Activated CD4-positive, alpha-beta T cell treated with anti-CD3 and anti-CD28 coated beads, Interleukin-2, amount 10 ng/mL, durations not matched to agents 7 days and 5 days (primary cell): ENCODE results near the gene SCN1B. TPM values are rescaled to one million over a fixed set of nuclear protein-coding genes. Genes with fewer than 3 reads are reported as not detected.
"Not testable (repeated sequence)": the region's sequence is repeated elsewhere in the genome, so short reads cannot be mapped to it uniquely, and the experiment has no call there.

Source experiments
- CTCF ChIA-PET: fragments of 350-600 bp; sonication (Branson Sonifier 250); formaldehyde crosslinking; loops from one replicate; lab custom pipeline; 2021; ENCODE audit warnings: antibody characterized with exemption; lab: Charles Lee
- POLR2A ChIA-PET: fragments of 350-600 bp; sonication (Branson Sonifier 250); formaldehyde crosslinking; loops from one replicate; lab custom pipeline; 2021; ENCODE audit warnings: antibody characterized with exemption; lab: Charles Lee
- DNase-seq: peaks from one replicate; pipeline ENCODE4 v3.0.0-alpha.2; 2020
- H3K27ac Mint-ChIP-seq: one replicate; pipeline ENCODE4 v1.8.0; 2021; ENCODE audit warnings: mild to moderate bottlenecking, moderate library complexity, mixed read lengths
- H3K27me3 Mint-ChIP-seq: one replicate; pipeline ENCODE4 v1.8.0; 2021; ENCODE audit warnings: mixed read lengths
- H3K36me3 Mint-ChIP-seq: one replicate; pipeline ENCODE4 v1.8.0; 2021; ENCODE audit warnings: low read depth, mixed read lengths
- H3K4me1 Mint-ChIP-seq: one replicate; pipeline ENCODE4 v1.8.0; 2021; ENCODE audit warnings: mixed read lengths
- H3K4me3 Mint-ChIP-seq: one replicate; pipeline ENCODE4 v1.8.0; 2021; ENCODE audit warnings: mild to moderate bottlenecking, moderate library complexity, mixed read lengths
- H3K9me3 Mint-ChIP-seq: one replicate; pipeline ENCODE4 v1.8.0; 2021; ENCODE audit warnings: mixed read lengths
- total RNA-seq, 2 experiments: library from RNA; stranded (reverse); gene quantifications; one replicate each; pipeline ENCODE4 v1.2.3, GENCODE V29; 2021

SCN1B gene
- total RNA-seq, 2 experiments from 2014 or later, result 0.50 to 0.97 TPM

DNA sequence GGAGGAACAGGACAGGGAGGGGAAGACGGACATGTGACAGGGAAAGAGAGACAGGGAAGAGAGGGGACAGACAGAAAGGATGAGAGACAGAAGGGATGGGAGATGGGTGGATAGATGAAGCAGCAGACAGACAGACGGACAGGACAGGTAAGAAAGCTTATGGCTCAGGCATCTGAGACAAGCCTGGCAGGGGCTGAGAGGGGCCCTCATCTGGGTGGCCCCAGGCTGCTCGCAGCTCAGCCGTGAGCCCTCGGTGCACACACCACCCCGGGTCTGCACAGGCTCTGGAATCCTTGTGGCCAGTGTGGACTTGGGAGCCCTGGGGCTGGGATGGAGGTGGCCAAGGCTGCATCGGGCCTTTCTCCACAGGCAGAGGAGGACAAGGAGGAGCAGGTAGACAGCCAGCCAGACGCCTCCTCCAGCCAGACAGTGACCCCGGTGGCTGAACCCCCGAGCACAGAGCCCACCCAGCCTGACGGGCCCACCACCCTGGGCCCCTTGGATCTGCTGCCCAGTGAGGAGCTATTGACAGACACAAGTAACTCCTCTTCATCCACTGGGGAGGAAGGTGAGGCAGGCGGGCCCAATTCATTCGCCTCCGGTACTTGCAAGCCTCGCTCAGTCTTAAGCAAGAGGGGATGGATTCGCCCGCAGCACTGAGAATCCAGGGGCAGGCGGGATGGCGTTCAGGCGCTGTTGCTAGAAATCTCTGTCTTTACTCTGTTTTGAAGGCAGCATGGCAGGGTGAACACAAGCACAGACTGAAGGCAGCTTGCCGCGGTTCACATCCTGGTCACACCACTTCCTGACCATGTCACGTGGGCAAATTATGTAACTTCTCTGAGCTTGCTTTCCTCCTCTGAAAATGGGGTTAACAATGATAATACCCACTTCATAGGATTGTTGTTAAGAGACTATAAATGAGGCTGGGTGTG, 16.2 kb upstream of the SCN1B start:
- peaks cover 72% of the 10 kb centered on the region for H3K4me1 Mint-ChIP-seq
- no peaks in the 10 kb centered on the region for H3K9me3 Mint-ChIP-seq
- ChIA-PET CTCF (interaction anchor here (0.6 to 3.4 kb wide), 5 partner anchors 11 to 46 kb away, joined by 3 to 18 read pairs (median 4); partner anchors contain the start of gene GRAMD1A), POLR2A (no interaction called here)
- peaks cover 69% of the 10 kb centered on the region for H3K36me3 Mint-ChIP-seq
- peak; percentile 85 for DNase-seq
- peak overlapping the region; percentile 50 for H3K4me3 Mint-ChIP-seq
- H3K27me3 Mint-ChIP-seq, result no peaks in the 10 kb centered on the region
- peak overlapping the region; percentile 86 for H3K27ac Mint-ChIP-seq

GRCh38 chr19:35014774-35015173, 15.5 kb upstream of the SCN1B start:
- H3K27me3 Mint-ChIP-seq, result not testable (repeated sequence)
- CTCF ChIA-PET, result interaction anchor here (0.9 to 3.4 kb wide), 3 partner anchors 11 to 42 kb away, joined by 3 to 18 read pairs (median 4); partner anchors contain the start of gene GRAMD1A
- peaks cover 70% of the 10 kb centered on the region for H3K36me3 Mint-ChIP-seq

GRCh38 chr19:35015270-35015953, 14.9 kb upstream of the SCN1B start:
- Mint-ChIP-seq H3K4me3 (no peak overlapping the region), H3K9me3 (no peaks in the 10 kb centered on the region), H3K36me3 (peaks cover 72% of the 10 kb centered on the region), H3K27ac (peak overlapping the region; percentile 13), H3K4me1 (peaks cover 63% of the 10 kb centered on the region), H3K27me3 (no peaks in the 10 kb centered on the region)
- ChIA-PET POLR2A (no interaction called here), CTCF (no interaction called here)
- no peak for DNase-seq

More at GRCh38 chr19:35014774-35015173, 15.5 kb upstream of the SCN1B start:
- DNase-seq, POLR2A ChIA-PET, H3K9me3 Mint-ChIP-seq: not testable (repeated sequence)
- H3K4me3 Mint-ChIP-seq, result peak overlapping the region; percentile 45
- H3K27ac Mint-ChIP-seq, result peak overlapping the region; percentile 86
- peaks cover 66% of the 10 kb centered on the region for H3K4me1 Mint-ChIP-seq

- Mint-ChIP-seq H3K27me3 (no peaks in the 10 kb centered on the region), H3K36me3 (peaks cover 73% of the 10 kb centered on the region), H3K4me3 (no peak overlapping the region), H3K4me1 (peaks cover 57% of the 10 kb centered on the region), H3K9me3 (no peaks in the 10 kb centered on the region), H3K27ac (no peak overlapping the region)
- DNase-seq, result no peak
- ChIA-PET CTCF (interaction anchor here (0.6 to 1.4 kb wide), 2 partner anchors 28 to 101 kb away, joined by 3 to 6 read pairs; no protein-coding TSS in a partner anchor), POLR2A (no interaction called here)
These were observed 14.3 kb upstream of the SCN1B start for GRCh38 chr19:35015954-35016351.

DNA sequence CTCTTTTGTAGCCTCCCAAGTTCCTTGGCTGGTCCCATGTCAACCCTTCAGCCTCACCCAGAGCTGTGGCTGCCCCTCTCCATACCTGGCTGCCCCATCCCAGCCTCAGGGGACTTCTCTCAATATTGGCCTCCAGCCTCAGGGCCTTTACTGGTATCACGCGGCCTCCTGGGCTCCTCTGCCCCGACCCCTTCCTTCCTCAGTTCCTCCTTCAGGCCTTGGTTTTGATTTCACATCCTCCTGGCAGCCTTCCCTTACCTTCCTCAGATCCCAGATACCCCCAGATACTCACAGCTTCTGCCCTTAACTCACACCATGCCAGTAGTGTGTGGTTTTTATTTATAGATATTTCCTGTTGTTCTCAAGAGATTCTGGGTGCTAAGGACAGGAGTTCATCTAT, 12.8 kb upstream of the SCN1B start:
- H3K4me3 Mint-ChIP-seq, result no peak overlapping the region
- H3K27ac Mint-ChIP-seq, result peak overlapping the region; percentile 81
- peaks cover 42% of the 10 kb centered on the region for H3K4me1 Mint-ChIP-seq
- H3K36me3 Mint-ChIP-seq, result peaks cover 71% of the 10 kb centered on the region
- ChIA-PET POLR2A (no interaction called here), CTCF (interaction anchor here (1.1 to 1.4 kb wide), 2 partner anchors 10 to 27 kb away, joined by 3 to 5 read pairs; no protein-coding TSS in a partner anchor)
- no peak for DNase-seq
- H3K9me3 Mint-ChIP-seq, result no peaks in the 10 kb centered on the region
- no peaks in the 10 kb centered on the region for H3K27me3 Mint-ChIP-seq

DNA sequence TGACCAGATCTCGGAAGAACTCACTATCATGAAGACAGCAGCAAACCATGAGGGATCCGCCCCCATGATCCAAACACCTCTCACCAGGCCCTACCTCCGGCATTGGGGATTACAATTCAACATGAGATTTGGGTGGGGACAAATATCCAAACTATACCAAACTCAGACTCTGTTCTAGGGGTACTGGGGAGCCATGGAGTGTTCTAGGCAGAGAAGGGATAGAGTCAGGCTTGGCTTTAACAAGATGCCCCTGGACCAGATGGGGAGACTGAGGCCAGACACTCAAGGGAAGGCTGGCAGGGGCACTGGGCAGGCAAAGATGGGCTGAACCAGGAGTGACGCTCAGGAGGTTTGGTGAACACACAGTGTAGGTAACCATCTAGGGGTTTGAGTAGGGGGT, 11.9 kb upstream of the SCN1B start:
- H3K27ac Mint-ChIP-seq, result no peak overlapping the region
- POLR2A ChIA-PET, result no interaction called here
- H3K27me3 Mint-ChIP-seq, result no peaks in the 10 kb centered on the region
- no peak for DNase-seq
- H3K4me3 Mint-ChIP-seq, result no peak overlapping the region
- CTCF ChIA-PET, result interaction anchor here (1.1 kb wide), 1 partner anchor 9 kb away, joined by 5 read pairs; no protein-coding TSS in a partner anchor
- peaks cover 33% of the 10 kb centered on the region for H3K4me1 Mint-ChIP-seq
- peaks cover 68% of the 10 kb centered on the region for H3K36me3 Mint-ChIP-seq
- no peaks in the 10 kb centered on the region for H3K9me3 Mint-ChIP-seq

- Mint-ChIP-seq H3K27me3 (no peaks in the 10 kb centered on the region), H3K27ac (no peak overlapping the region), H3K36me3 (peaks cover 64% of the 10 kb centered on the region), H3K4me3 (no peak overlapping the region), H3K4me1 (peaks cover 25% of the 10 kb centered on the region), H3K9me3 (no peaks in the 10 kb centered on the region)
- ChIA-PET CTCF (no interaction called here), POLR2A (no interaction called here)
- no peak for DNase-seq
These were observed 11.1 kb upstream of the SCN1B start for GRCh38 chr19:35019144-35019543.

DNA sequence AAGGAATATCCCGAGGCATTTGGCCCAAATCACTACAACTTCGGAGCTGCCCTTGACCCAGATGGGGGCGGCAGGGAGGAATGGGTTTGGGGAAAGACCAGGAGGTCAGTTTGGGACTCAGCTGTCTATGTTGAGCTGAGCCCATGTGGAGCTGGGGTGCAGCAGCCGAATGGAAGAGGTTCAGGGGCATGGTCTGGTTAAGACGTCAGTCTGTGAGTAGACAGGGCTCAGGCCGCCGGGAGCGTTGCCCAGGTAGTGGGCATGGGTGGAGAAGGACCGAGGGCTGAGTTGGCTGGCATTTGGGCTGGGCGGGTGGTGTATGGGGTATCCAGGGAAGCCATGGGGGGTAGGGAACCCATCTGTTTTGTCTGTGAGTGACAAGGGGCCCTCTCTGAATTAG, 9.3 kb upstream of the SCN1B start:
- CTCF ChIA-PET, result interaction anchor here (2.0 kb wide), 1 partner anchor 8 kb away, joined by 7 read pairs; no protein-coding TSS in a partner anchor
- peaks cover 56% of the 10 kb centered on the region for H3K36me3 Mint-ChIP-seq
- POLR2A ChIA-PET, result no interaction called here

DNA sequence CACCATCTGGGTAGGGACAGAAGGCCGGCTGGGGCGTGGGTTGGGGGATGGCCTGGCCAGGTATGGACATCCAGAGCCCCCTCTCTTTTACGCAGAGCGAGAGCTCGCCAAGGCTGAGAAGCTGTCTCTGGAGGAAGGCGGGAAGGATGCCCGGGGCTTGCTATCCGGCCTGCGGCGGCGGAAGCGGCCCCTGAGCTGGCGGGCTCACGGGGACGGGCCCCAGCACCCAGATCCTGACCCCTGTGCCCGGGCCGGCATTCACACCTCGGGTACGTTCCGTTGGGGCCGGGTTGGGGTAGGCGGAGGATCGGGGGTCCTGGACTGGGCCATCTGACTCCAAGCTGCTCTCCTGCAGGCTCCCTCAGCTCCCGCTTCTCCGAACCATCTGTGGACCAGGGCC, 8.7 kb upstream of the SCN1B start:
- Mint-ChIP-seq H3K4me3 (no peak overlapping the region), H3K27ac (no peak overlapping the region), H3K9me3 (no peaks in the 10 kb centered on the region), H3K36me3 (peaks cover 54% of the 10 kb centered on the region), H3K4me1 (peaks cover 8% of the 10 kb centered on the region), H3K27me3 (no peaks in the 10 kb centered on the region)
- ChIA-PET POLR2A (no interaction called here), CTCF (interaction anchor here (2.0 kb wide), 1 partner anchor 9 kb away, joined by 7 read pairs; no protein-coding TSS in a partner anchor)
- no peak for DNase-seq

More for the DNA sequence above, 9.3 kb upstream of the SCN1B start:
- peaks cover 9% of the 10 kb centered on the region for H3K4me1 Mint-ChIP-seq
- H3K4me3 Mint-ChIP-seq, result no peak overlapping the region
- peak overlapping the region; percentile 54 for H3K27ac Mint-ChIP-seq
- H3K9me3 Mint-ChIP-seq, result no peaks in the 10 kb centered on the region
- H3K27me3 Mint-ChIP-seq, result no peaks in the 10 kb centered on the region
- DNase-seq, result no peak

DNA sequence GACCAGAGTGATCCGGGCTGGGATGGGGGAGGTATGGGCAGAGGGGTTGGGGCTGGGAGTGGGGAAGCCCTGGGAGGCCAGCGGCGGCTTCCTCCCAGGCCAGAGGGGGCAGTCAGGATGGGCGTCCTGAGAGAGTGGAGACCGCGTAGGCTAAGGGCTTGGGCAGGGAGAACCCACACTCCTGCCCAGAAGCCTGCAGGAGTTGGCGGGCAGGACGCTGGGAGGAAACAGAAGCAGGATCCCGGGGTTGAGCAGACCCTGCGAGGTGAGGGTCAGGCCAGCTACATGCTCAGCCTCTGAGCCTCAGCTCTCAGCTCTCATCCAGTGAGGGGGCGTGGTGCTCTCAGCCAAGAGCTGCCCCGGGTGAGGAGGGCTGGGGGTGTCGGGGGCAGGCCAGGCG, 7.8 kb upstream of the SCN1B start:
- peaks cover 5% of the 10 kb centered on the region for H3K4me1 Mint-ChIP-seq
- ChIA-PET CTCF (interaction anchor here (2.0 kb wide), 1 partner anchor 10 kb away, joined by 7 read pairs; no protein-coding TSS in a partner anchor), POLR2A (no interaction called here)
- H3K27me3 Mint-ChIP-seq, result no peaks in the 10 kb centered on the region
- DNase-seq, result no peak
- peaks cover 57% of the 10 kb centered on the region for H3K36me3 Mint-ChIP-seq
- no peak overlapping the region for H3K4me3 Mint-ChIP-seq
- H3K9me3 Mint-ChIP-seq, result no peaks in the 10 kb centered on the region
- no peak overlapping the region for H3K27ac Mint-ChIP-seq

DNA sequence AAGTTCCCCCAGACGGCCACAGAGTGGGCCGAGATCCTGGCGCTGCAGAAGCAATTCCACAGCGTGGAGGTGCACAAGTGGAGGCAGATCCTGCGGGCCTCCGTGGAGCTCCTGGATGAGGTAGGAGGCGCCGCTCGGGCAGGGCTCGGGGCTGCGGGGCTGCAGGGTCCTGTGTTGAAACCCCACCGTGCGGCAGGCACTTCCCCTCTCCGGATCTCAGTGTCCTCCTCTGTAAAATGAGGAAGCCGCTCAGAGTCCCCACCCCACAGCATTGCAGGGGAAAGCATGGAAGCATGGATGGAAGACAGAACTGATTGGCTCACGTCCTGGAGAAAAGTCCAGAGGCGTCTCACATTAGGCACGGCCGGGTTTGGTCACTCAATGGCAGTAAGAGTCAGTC, 6.8 kb upstream of the SCN1B start:
- H3K36me3 Mint-ChIP-seq, result peaks cover 55% of the 10 kb centered on the region
- POLR2A ChIA-PET, result no interaction called here
- H3K4me3 Mint-ChIP-seq, result no peak overlapping the region
- H3K9me3 Mint-ChIP-seq, result no peaks in the 10 kb centered on the region
- CTCF ChIA-PET, result no interaction called here
- no peak for DNase-seq
- H3K27ac Mint-ChIP-seq, result no peak overlapping the region
- H3K4me1 Mint-ChIP-seq, result peaks cover under 1% of the 10 kb centered on the region
- no peaks in the 10 kb centered on the region for H3K27me3 Mint-ChIP-seq

DNA sequence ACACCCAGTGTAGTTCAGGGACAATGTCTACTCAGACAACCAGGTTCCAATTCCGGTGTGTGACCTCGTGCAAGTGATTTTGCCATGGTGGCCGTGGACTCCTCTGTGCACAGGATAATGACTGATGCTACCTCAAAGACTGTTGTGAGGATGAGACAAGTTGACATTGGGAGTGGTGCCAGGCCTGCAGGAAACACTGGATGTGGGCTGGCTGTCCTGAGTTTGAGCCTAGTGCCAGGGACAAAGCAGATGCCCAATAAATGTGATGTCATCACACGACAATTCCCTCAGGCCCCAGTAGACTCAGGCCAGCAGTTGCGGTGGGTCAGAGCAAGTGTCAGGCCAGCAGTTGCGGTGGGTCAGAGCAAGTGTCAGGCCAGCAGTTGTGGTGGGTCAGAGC, 6.2 kb upstream of the SCN1B start:
- H3K27ac Mint-ChIP-seq, result no peak overlapping the region
- H3K36me3 Mint-ChIP-seq, result peaks cover 52% of the 10 kb centered on the region
- H3K9me3 Mint-ChIP-seq, result no peaks in the 10 kb centered on the region
- H3K4me3 Mint-ChIP-seq, result no peak overlapping the region
- POLR2A ChIA-PET, result no interaction called here
- CTCF ChIA-PET, result no interaction called here
- DNase-seq, result no peak
- H3K4me1 Mint-ChIP-seq, result no peaks in the 10 kb centered on the region
- no peaks in the 10 kb centered on the region for H3K27me3 Mint-ChIP-seq
